GM15510 (cell line): ENCODE results near the gene POR.

Source experiments
- POLR2A ChIP-seq: IDR thresholded peaks from 3 replicates; pipeline ENCODE4 v1.6.1; 2011; ENCODE audit warnings: borderline replicate concordance; ENCODE audit not compliant: insufficient read length; ENCODE audit errors: extremely low read depth

Gene POR

GRCh38 chr7:75905785-75906604, 9.0 kb upstream of the POR start:
- TF ChIP-seq POLR2A: no peak

- no peak for TF ChIP-seq POLR2A
Measured at GRCh38 chr7:75906991-75907667, 7.8 kb upstream of the POR start.

GRCh38 chr7:75909521-75910132, 5.3 kb upstream of the POR start:
- TF ChIP-seq POLR2A: no peak

DNA sequence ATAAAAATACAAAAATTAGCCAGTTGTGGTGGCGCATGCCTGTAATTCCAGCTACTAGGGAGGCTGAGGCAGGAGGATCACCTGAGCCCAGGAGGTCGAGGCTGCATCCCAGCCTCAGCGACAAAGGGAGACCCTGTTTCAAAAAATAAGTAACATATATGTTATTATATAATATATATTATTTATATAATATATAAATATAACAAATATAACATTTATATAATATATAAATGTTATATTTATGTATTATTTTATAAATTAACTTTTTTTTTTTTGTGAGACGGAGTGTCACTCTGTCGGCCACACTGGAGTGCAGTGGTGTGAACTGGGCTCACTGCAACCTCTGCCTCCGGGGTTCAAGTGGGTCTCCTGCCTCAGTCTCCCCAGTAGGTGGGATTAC, 1.5 kb upstream of the POR start:
- no peak for TF ChIP-seq POLR2A

DNA sequence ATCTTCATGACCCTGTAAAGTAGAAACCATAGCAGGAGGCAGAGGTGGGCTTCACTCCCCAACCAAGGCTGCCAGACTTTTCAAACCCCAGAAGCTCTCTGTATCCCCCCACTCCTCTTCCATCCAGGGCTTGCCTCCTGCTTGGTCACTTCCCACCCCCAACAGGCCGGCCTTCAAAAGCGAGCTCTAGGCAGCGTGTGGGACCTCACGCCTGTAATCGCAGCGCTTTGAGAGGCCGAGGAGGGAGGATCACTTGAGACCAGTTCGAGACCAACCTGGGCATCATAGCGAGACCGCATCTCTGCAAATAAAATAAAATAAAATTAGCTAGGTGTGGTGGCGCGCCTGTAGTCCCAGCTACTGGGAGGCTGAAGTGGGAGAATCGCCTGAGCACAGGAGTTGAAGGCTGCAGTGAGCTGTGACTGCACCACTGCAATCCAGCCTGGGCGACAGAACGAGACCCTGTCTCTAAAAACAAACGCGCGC, 743 bp upstream of the POR start:
- no peak for TF ChIP-seq POLR2A

DNA sequence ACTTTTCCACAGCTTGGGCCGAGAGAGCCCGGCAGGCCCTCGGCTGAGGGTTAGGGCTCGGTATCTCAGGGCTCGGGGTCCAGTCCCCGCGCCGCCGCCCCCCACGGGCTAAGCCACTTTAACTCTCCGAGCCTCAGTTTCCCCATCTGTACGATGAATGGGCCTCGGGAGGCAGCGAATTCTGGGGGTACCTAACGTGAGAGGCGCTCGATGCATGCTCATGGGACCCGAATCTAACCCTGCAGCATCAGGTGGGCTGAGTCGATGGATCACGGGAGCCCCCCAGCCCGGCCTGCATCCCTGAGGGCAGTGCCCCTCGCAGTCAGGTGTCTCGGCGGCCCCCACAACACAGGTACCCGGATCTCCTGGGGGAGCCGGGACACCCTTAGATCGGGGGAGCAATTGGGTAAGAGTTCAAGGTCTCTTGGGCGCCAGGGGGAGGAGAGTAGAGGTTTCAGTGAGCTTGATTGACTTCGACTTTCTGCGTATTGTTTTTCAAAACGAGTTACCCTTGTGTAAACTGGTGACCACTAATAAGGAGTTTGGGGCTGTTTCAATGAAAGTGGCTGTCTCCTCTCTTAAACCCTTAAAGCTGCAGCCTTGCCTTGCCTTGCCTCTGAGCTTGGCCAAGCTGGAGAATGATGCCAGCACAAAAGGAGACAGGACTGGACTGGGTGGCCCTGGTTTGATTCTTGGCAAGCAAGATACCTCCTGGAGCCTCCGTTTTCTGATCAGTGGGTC, 631 bp downstream of the POR start:
- TF ChIP-seq POLR2A: no peak

DNA sequence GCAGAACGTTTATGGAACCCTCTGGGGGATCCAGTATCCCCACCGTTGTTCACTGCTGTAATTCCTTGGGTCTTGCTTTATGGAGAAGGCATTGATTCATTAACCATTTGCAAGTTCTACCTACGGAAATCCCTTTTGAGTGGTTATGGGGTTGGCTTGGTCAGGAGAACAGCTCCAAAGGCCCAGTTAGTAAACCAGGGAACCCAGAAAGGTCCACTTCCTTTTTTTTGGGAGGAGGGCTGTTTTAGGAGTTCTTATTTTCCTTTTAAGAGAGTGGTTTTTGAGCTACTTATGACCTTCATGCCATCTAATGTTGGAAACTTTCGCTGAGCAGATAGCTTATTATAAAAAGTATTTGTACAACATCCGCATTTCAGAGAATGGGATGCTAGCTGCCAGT, 1.3 kb downstream of the POR start:
- no peak for TF ChIP-seq POLR2A

DNA sequence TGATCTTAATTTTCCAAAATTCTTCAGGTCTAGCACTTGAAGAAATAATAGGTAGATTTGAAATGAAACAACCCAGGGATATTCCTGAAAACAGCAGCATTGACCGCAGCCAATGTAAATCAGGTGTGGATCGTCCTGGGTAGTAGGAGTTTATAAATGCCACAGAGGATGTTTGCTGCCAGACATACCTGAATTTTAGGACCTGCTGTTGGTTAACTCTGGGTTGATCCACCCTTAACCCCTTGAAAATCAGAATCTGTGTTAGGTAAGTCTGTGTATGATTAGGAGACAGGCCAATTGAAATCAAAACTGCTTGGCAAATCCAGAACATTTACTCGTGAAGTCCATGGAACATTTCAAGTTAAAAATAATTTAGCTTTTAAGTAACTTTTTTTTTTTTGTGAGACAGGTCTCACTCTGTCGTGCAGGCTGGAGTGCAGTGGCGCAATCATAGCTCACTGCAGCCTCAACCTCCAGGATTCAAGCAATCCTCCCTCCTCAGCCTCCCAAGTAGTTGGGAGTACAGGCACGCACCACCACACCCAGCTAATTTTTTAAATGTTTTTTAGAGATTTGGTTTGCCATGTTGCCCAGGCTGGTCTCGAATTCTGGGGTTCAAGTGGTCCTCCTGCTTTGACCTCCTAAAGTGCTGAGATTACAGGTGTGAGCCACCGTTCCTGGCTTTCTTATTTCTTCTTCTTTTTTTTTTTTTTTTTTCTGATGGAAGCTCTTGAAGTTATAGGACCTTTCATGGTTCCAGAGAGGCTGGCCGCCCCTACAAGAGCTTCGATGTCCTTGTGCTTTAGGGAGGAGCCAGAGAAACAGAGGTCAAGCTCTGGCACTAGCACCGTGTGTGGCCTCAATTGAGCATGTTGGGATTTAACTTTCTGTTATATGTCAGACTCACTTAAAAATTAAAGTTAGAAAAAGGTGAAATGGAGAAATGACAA, 2.0 kb downstream of the POR start:
- no peak for TF ChIP-seq POLR2A

- TF ChIP-seq POLR2A: no peak
Measured at GRCh38 chr7:75920431-75921161, 5.6 kb downstream of the POR start.

DNA sequence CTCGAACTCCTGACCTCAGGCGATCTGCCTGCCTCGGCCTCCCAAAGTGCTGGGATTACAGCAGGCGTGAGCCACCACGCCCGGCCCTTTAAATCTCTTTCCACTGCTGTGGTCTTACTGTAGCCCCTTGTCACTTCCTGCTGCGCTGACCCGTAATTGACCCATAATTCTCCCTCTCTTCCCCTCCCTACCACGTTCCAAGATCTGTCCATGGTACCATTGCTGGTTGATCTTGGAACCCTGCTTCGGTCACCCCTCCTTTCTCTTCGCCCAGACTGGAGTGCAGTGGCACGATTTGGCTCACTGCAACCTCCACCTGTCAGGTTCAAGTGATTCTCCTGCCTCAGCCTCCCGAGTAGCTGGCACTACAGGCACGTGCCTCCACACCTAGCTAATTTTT, 6.5 kb downstream of the POR start:
- TF ChIP-seq POLR2A: no peak

DNA sequence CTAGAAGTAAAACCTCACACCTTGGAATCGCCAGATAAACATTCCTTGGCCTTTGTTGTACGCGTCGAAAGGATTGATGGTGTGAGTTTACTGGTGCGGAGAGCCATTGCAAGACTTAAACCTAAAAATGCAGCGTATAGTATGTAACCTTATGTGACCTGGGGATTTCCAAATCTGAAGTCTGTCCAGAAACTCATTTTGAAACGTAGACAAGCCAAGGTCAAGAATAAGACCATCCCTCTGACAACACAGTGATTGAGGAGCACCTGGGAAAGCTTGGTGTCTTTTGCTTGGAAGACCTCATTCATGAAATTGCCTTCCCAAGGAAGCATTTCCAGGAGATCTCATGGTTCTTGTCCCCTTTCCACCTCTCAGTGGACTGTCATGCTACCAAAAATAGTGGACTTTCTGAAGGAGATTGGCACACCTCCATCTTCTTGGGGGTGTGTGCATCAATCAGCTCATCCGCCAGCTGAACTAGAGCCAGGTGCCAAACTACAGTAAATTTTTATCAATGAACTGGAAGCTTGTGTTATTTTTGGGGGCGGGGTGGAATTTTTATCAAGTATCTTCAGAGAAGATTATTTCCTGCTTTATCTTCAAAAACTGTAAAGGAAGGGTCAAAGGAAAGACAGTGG, 8.1 kb downstream of the POR start:
- TF ChIP-seq POLR2A: no peak

GRCh38 chr7:75924256-75924655, 9.3 kb downstream of the POR start:
- no peak for TF ChIP-seq POLR2A

DNA sequence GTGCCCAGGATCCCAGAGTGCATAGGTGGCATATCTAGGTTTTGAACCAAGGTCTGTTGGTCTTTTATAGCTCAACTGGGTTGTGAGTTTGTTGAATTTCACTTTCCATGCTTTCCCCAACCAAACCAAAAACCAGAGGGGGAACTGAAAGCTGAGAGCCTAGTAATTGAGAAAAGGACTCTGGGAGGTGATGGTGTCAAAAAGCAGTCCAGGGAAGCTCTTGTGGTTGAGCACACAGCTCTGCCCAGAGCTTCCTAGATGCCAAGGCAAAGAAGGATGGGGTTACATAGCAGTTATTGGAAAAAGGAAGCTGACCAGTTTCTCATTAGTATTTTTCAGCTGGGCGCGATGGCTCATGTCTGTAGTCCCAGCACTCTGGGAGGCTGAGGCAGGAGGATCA, 9.9 kb downstream of the POR start:
- no peak for TF ChIP-seq POLR2A
